SKM-1 (cell line): ENCODE results near the gene ANKDD1B.
"Not testable (repeated sequence)": the region's sequence is repeated elsewhere in the genome, so short reads cannot be mapped to it uniquely, and the experiment has no call there.

Experiments used
- DNase-seq: peaks from one replicate; lab custom pipeline; 2025; ENCODE audit not compliant: unreplicated experiment; lab: John Stamatoyannopoulos, UW

The ANKDD1B gene

GRCh38 chr5:75611311-75612225 lies at the start of gene ANKDD1B:
ANKDD1B (plus strand) TSS chr5:75611453; CDS start chr5:75611635, 182 bp downstream.
- no peak for DNase-seq

- not testable (repeated sequence) for DNase-seq
Measured at GRCh38 chr5:75565991-75566709, 45.1 kb upstream of the ANKDD1B start.

GRCh38 chr5:75566710-75567309 lies 44.4 kb upstream of the ANKDD1B start:
- DNase-seq: peak; percentile 59

GRCh38 chr5:75567710-75568109 lies 43.5 kb upstream of the ANKDD1B start:
- no peak for DNase-seq

- DNase-seq: no peak
Measured at GRCh38 chr5:75568202-75568601, 43.1 kb upstream of the ANKDD1B start.

GRCh38 chr5:75571547-75571946 lies 39.7 kb upstream of the ANKDD1B start:
- no peak for DNase-seq

- no peak for DNase-seq
Measured at GRCh38 chr5:75574791-75575190, 36.5 kb upstream of the ANKDD1B start.

- DNase-seq: not testable (repeated sequence)
Measured at GRCh38 chr5:75578280-75578679, 33.0 kb upstream of the ANKDD1B start.

- DNase-seq: no peak
Measured at GRCh38 chr5:75584641-75585040, 26.6 kb upstream of the ANKDD1B start.

GRCh38 chr5:75588666-75589065 lies 22.6 kb upstream of the ANKDD1B start:
- no peak for DNase-seq

- no peak for DNase-seq
Measured at GRCh38 chr5:75600535-75600934, 10.7 kb upstream of the ANKDD1B start.

- no peak for DNase-seq
Measured at GRCh38 chr5:75601567-75601966, 9.7 kb upstream of the ANKDD1B start.

GRCh38 chr5:75601996-75602395 lies 9.3 kb upstream of the ANKDD1B start:
- DNase-seq: no peak

GRCh38 chr5:75603371-75603770 lies 7.9 kb upstream of the ANKDD1B start:
- DNase-seq: no peak

GRCh38 chr5:75603821-75604220 lies 7.4 kb upstream of the ANKDD1B start:
- DNase-seq: no peak

GRCh38 chr5:75607341-75607740 lies 3.9 kb upstream of the ANKDD1B start:
- DNase-seq: peak; percentile 20

- no peak for DNase-seq
Measured at GRCh38 chr5:75608870-75609269, 2.4 kb upstream of the ANKDD1B start.

- DNase-seq: no peak
Measured at GRCh38 chr5:75610201-75610600, 1.1 kb upstream of the ANKDD1B start.

- not testable (repeated sequence) for DNase-seq
Measured at GRCh38 chr5:75610859-75611310, 368 bp upstream of the ANKDD1B start.

- DNase-seq: no peak
Measured at GRCh38 chr5:75612226-75612569, 945 bp downstream of the ANKDD1B start.

GRCh38 chr5:75612901-75613300 lies 1.6 kb downstream of the ANKDD1B start:
- no peak for DNase-seq

GRCh38 chr5:75614176-75614575 lies 2.9 kb downstream of the ANKDD1B start:
- no peak for DNase-seq
